RWPE1 (cell line): ENCODE data around the gene GPR137B.

Experiments used
- CTCF ChIA-PET: fragments of 350-600 bp; sonication (Branson Sonifier 250); formaldehyde crosslinking; extraction: SDS; loops from one replicate; lab custom pipeline; 2021; lab: Yijun Ruan, JAX
- POLR2A ChIA-PET: fragments of 400-600 bp; formaldehyde crosslinking; extraction: SDS; loops from one replicate; lab custom pipeline; 2020; ENCODE audit warnings: antibody characterized with exemption; ENCODE audit not compliant: low non-redundant PET; lab: Yijun Ruan, JAX
- DNase-seq: peaks from one replicate; pipeline ENCODE4 v3.0.0; 2012; ENCODE audit warnings: low spot score
- H3K27ac ChIP-seq: fragments of 450-650 bp; 2 replicates; pipeline ENCODE4 v1.5.1; 2017
- TF ChIP-seq, protein P1 (sequence below): fragments of 450-650 bp; conservative IDR thresholded peaks from 2 replicates; pipeline ENCODE4 v1.5.1; 2017; ENCODE audit warnings: low read depth, mild to moderate bottlenecking

The GPR137B gene

DNA sequence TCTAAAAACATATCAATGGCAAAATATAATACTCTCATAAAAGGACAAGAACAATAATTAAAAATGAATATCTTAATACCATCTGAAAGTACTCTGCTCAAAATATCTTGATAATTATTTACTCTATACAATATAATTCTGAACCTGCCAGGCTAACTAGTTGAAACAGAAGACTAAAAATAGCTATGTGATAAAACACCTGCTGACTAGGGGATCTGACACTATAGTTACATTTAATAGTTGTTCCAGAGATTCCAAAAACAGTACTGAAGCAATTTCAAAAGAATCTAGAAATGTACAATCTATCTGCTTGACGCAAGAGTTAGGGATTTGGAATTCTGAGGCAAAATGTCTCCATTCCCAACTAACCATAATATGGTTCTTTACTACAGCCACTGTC is 109.2 kb downstream of the GPR137B start:
- TF ChIP-seq, protein P1, sequence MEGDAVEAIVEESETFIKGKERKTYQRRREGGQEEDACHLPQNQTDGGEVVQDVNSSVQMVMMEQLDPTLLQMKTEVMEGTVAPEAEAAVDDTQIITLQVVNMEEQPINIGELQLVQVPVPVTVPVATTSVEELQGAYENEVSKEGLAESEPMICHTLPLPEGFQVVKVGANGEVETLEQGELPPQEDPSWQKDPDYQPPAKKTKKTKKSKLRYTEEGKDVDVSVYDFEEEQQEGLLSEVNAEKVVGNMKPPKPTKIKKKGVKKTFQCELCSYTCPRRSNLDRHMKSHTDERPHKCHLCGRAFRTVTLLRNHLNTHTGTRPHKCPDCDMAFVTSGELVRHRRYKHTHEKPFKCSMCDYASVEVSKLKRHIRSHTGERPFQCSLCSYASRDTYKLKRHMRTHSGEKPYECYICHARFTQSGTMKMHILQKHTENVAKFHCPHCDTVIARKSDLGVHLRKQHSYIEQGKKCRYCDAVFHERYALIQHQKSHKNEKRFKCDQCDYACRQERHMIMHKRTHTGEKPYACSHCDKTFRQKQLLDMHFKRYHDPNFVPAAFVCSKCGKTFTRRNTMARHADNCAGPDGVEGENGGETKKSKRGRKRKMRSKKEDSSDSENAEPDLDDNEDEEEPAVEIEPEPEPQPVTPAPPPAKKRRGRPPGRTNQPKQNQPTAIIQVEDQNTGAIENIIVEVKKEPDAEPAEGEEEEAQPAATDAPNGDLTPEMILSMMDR: no peak
- DNase-seq: no peak
- H3K27ac ChIP-seq: no peak overlapping the region
- ChIA-PET POLR2A (no interaction called here), CTCF (interaction anchor here (0.6 to 0.7 kb wide), 2 partner anchors 8 to 147 kb away, joined by 3 read pairs; no protein-coding TSS in a partner anchor)

DNA sequence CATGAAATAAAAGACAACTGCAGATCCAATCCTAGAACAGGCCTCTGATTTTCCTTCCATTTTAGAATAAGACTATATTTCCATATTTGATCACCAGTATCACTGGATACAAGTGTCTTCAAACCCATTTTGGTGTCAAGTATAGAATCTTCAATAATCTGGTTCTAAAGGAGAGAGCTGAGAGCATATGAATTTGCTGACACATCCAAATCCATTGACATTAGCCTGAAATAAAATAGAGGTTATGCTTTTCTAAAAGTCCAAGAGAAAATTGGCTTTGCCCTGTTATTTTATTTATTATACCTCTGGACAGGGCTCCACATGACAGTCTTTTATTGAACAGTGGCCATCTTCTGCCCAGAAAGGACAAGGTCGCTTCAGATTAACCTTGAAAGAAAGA is 110.8 kb downstream of the GPR137B start:
- ChIA-PET POLR2A (no interaction called here), CTCF (interaction anchor here (0.6 kb wide), 1 partner anchor 184 kb away, joined by 3 read pairs; no protein-coding TSS in a partner anchor)
- no peak overlapping the region for H3K27ac ChIP-seq
- no peak for DNase-seq
- TF ChIP-seq, protein P1: no peak

DNA sequence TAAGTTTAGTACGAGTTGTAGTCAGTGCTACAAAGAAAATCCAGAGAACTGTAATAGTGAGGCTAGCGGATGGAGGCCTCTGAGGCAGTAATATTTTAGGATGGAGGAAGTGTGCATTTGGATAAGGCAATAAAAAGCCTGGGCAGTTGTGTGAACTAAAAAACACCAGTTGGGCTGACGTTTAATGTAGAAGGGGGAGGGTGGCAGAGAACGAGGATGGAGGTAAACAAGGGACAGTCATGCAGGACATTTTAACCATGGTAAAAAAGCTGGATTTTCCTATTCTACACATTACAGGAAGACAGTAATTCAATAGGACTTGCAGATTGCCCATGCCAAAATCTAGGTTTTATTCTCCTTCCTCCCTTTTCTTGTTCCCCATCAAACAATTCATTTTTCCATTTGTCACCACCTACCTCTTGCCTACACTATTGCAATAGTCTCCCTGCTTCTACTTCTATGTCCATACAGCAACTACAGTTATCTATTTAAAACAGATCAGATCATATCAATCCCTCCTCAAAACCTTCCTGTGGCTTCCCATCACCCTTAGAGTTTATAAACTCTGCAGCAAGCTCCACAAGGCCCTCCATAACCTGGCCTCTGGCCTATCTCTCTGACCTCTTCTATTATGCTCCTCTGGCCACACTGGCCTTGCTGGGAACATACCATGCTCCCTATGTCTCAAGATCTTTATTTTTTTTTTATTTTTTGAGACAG is 111.7 kb downstream of the GPR137B start:
- CTCF ChIA-PET: no interaction called here
- POLR2A ChIA-PET: no interaction called here
- TF ChIP-seq, protein P1: no peak
- no peak for DNase-seq
- H3K27ac ChIP-seq: no peak overlapping the region

DNA sequence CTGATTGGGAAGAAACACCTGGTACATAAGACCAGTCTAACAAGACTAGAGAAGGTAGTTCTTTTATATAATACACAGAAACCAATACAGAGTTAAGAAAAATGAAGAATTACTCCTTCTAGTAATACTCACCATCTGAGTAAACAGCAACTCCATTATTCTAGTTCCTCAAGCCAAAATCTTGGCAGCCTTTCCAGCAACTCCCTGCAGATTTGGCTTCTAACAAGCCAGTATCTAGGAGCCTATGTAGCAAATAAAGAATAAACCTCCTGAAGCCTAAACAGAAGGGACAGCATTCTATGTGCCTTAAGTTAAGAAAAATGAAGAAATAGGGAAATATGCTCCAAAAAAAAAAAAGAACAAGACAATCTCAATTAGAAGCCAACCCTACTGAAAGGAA is 114.9 kb downstream of the GPR137B start:
- no peak overlapping the region for H3K27ac ChIP-seq
- no peak for DNase-seq
- POLR2A ChIA-PET: no interaction called here
- TF ChIP-seq, protein P1: no peak
- CTCF ChIA-PET: no interaction called here

DNA sequence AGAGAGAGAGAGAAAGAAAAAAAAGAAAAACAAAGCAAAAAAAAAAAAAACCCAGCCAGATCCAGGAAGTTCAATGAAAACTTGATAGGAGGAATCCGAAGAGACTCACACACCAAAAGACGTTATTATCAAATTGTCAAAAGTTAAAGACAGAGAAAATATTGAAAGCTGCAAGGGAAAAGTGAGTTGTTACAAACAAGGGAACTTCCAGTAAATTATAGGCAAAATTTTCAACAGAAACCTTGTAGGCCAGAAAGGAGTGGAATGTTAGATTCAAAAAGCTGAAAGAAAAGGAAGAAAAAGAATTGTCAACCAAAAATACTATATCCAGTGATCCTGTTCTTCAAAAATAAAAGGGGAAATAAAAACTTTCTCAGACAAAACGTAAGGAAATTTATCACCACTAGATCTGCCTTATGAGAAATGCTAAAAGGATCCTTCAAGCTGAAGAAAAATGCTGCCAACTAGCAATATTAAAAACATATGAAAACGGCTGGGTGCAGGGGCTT is 115.8 kb downstream of the GPR137B start:
- TF ChIP-seq, protein P1: no peak
- no peak for DNase-seq
- CTCF ChIA-PET: no interaction called here
- POLR2A ChIA-PET: no interaction called here
- H3K27ac ChIP-seq: no peak overlapping the region
